GM23248 (cell line): ENCODE results near the gene KRTAP3-1.

Experiments
- EZH2 ChIP-seq: fragments of 200-600 bp; sonication (generic); IDR thresholded peaks from 2 replicates; pipeline ENCODE4 v1.6.1; 2018; ENCODE audit warnings: antibody characterized with exemption, mild to moderate bottlenecking; ENCODE audit not compliant: insufficient read depth, poor library complexity, severe bottlenecking
- EZH2phosphoT487 ChIP-seq: fragments of 200-600 bp; sonication (generic); IDR thresholded peaks from 2 replicates; pipeline ENCODE4 v1.6.1; 2018; ENCODE audit warnings: antibody characterized with exemption, moderate library complexity, mild to moderate bottlenecking, low read depth; ENCODE audit not compliant: insufficient read depth

DNA sequence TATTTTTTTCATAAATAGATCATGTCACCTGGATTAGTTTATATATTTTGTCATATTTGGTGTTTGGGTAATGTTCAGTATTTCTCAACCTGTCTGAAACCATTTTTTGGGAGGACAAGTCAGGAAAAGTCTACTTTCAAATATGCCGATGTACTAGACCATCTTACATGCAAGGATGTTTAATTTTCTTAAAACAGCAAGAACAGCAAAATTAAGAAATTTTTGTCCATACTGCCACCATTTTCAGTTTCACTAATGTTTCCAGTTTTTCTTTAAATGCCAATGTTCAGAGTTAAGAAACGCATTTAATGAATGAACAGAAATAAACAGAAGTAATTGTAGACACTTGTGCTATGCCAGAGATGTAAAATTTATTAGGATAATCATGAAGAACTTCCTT is 15.8 kb downstream of the KRTAP3-1 start:
- TF ChIP-seq EZH2 = no peak
- TF ChIP-seq EZH2phosphoT487 = no peak
